MM.1S (cell line): ENCODE measurements around the gene INO80.

ENCODE experiments used
- DNase-seq: peaks from one replicate; pipeline ENCODE4 v3.0.0-alpha.2; 2015
- H2AFZ ChIP-seq: fragments of 300-600 bp; sonication (generic); 2 replicates; pipeline ENCODE4 v1.6.0; 2016; ENCODE audit warnings: antibody characterized with exemption, low read length
- H3F3A ChIP-seq: fragments of 300-600 bp; sonication (generic); 2 replicates; pipeline ENCODE4 v1.6.1; 2016; ENCODE audit warnings: mild to moderate bottlenecking, antibody characterized with exemption, low read length, moderate library complexity, mixed read lengths; ENCODE audit not compliant: insufficient read depth
- H3K27ac ChIP-seq: fragments of 300-600 bp; sonication (generic); 2 replicates; pipeline ENCODE4 v1.5.1; 2016; ENCODE audit warnings: mild to moderate bottlenecking, low read length
- H3K27me3 ChIP-seq: fragments of 300-600 bp; sonication (generic); replicated peaks from 2 replicates; pipeline ENCODE4 v1.6.0; 2016; ENCODE audit warnings: low read length; ENCODE audit not compliant: insufficient read depth
- H3K36me3 ChIP-seq: fragments of 300-600 bp; sonication (generic); replicated peaks from 2 replicates; pipeline ENCODE4 v1.6.1; 2016; ENCODE audit warnings: mild to moderate bottlenecking, low read length, mixed read lengths; ENCODE audit not compliant: insufficient read depth
- H3K4me1 ChIP-seq: fragments of 300-600 bp; sonication (generic); 2 replicates; pipeline ENCODE4 v1.6.1; 2016; ENCODE audit warnings: low read length, mixed read lengths
- H3K4me2 ChIP-seq: fragments of 300-600 bp; sonication (generic); 2 replicates; pipeline ENCODE4 v1.6.0; 2016; ENCODE audit warnings: low read depth, low read length
- H3K4me3 ChIP-seq: fragments of 300-600 bp; sonication (generic); 2 replicates; pipeline ENCODE4 v1.5.1; 2016; ENCODE audit warnings: low read length, mixed read lengths
- H3K79me2 ChIP-seq: fragments of 300-600 bp; sonication (generic); 2 replicates; pipeline ENCODE4 v1.6.1; 2016; ENCODE audit warnings: mixed run types, low read length, mixed read lengths
- H3K9ac ChIP-seq: fragments of 300-600 bp; sonication (generic); 2 replicates; pipeline ENCODE4 v1.6.1; 2016; ENCODE audit warnings: low read length, mixed read lengths
- H3K9me2 ChIP-seq: fragments of 300-600 bp; sonication (generic); replicated peaks from 2 replicates; pipeline ENCODE4 v1.6.1; 2016; ENCODE audit warnings: mild to moderate bottlenecking, low read length, mixed read lengths; ENCODE audit not compliant: insufficient read depth
- H3K9me3 ChIP-seq: fragments of 300-600 bp; sonication (generic); replicated peaks from 2 replicates; pipeline ENCODE4 v1.6.1; 2016; ENCODE audit warnings: mild to moderate bottlenecking, low read length, mixed read lengths; ENCODE audit not compliant: insufficient read depth
- H4K20me1 ChIP-seq: fragments of 300-600 bp; sonication (generic); 2 replicates; pipeline ENCODE4 v1.6.1; 2016; ENCODE audit warnings: mild to moderate bottlenecking, low read length, moderate library complexity, mixed read lengths; ENCODE audit not compliant: insufficient read depth
- CTCF ChIP-seq: fragments of 300-600 bp; sonication (generic); IDR thresholded peaks from 2 replicates; pipeline ENCODE4 v1.5.1; 2016; ENCODE audit warnings: antibody characterized with exemption, low read length, mixed read lengths
- EZH2 ChIP-seq: fragments of 300-600 bp; sonication (generic); optimal IDR thresholded peaks from 2 replicates; pipeline ENCODE3; 2017; ENCODE audit warnings: low read depth, mild to moderate bottlenecking, antibody characterized with exemption, low read length, mixed read lengths
- EZH2phosphoT487 ChIP-seq: fragments of 300-600 bp; sonication (generic); IDR thresholded peaks from 2 replicates; pipeline ENCODE4 v1.6.1; 2018; ENCODE audit warnings: antibody characterized with exemption, low read length

Gene INO80

GRCh38 chr15:40988156-40988555 is 127.9 kb downstream of the INO80 start:
- no peak for DNase-seq

GRCh38 chr15:40986820-40987219 is 129.3 kb downstream of the INO80 start:
- Histone ChIP-seq H4K20me1 (no peaks in the 10 kb centered on the region), H3K27me3 (no peaks in the 10 kb centered on the region), H3K9me3 (no peaks in the 10 kb centered on the region), H3K9me2 (no peaks in the 10 kb centered on the region), H3K4me3 (no peak overlapping the region), H2AFZ (no peak overlapping the region), H3K79me2 (no peaks in the 10 kb centered on the region), H3K9ac (no peak overlapping the region), H3K4me1 (no peaks in the 10 kb centered on the region), H3F3A (no peaks in the 10 kb centered on the region), H3K36me3 (peaks cover 7% of the 10 kb centered on the region), H3K27ac (no peak overlapping the region), H3K4me2 (no peak overlapping the region)
- TF ChIP-seq EZH2phosphoT487, result no peak
- no peak for TF ChIP-seq EZH2
- TF ChIP-seq CTCF, result no peak
- no peak for DNase-seq

More at GRCh38 chr15:40988156-40988555, 127.9 kb downstream of the INO80 start:
- Histone ChIP-seq H3K9me3 (no peaks in the 10 kb centered on the region), H3K27ac (no peak overlapping the region), H2AFZ (no peak overlapping the region), H3K4me3 (no peak overlapping the region), H3K4me2 (no peak overlapping the region), H3K27me3 (no peaks in the 10 kb centered on the region), H3F3A (no peaks in the 10 kb centered on the region), H3K9me2 (no peaks in the 10 kb centered on the region), H3K79me2 (no peaks in the 10 kb centered on the region), H4K20me1 (no peaks in the 10 kb centered on the region), H3K9ac (no peak overlapping the region), H3K36me3 (peaks cover 7% of the 10 kb centered on the region), H3K4me1 (no peaks in the 10 kb centered on the region)
- TF ChIP-seq EZH2 (no peak), CTCF (no peak), EZH2phosphoT487 (no peak)

- no peak overlapping the region for H3K9ac ChIP-seq
- no peaks in the 10 kb centered on the region for H4K20me1 ChIP-seq
- no peak overlapping the region for H3K4me2 ChIP-seq
- no peaks in the 10 kb centered on the region for H3K4me1 ChIP-seq
- H3K9me2 ChIP-seq, result no peaks in the 10 kb centered on the region
- no peaks in the 10 kb centered on the region for H3K79me2 ChIP-seq
- H3K4me3 ChIP-seq, result no peak overlapping the region
- H3F3A ChIP-seq, result no peaks in the 10 kb centered on the region
- H2AFZ ChIP-seq, result no peak overlapping the region
- H3K9me3 ChIP-seq, result no peaks in the 10 kb centered on the region
- H3K27ac ChIP-seq, result no peak overlapping the region
- TF ChIP-seq EZH2phosphoT487, result no peak
- no peak for TF ChIP-seq CTCF
- TF ChIP-seq EZH2, result no peak
- H3K27me3 ChIP-seq, result no peaks in the 10 kb centered on the region
- DNase-seq, result no peak
- peaks cover 7% of the 10 kb centered on the region for H3K36me3 ChIP-seq
Observed at GRCh38 chr15:40985541-40986330, 130.3 kb downstream of the INO80 start.
